ENCODE results near the gene GALNT18.

DNA sequence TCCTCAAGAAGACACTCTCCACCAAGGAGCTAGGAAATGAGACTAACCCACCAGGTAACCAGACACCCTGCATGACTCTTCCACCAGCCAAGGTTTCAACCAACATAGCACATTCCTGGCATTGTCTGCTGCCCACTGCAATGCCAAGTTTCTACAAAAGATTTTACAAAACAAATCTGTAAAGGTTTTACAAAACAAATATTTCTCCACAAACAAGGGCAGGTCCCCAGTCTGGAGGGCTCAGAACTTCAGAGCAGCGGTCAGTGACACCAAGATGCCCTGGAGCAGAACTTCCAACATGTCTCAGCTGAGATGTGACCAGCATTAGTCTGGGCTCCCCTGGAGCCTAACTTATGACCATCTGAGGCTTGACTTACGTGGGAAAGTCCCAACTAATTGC lies 14.0 kb downstream of the GALNT18 start:
- TF ChIP-seq, protein P1, sequence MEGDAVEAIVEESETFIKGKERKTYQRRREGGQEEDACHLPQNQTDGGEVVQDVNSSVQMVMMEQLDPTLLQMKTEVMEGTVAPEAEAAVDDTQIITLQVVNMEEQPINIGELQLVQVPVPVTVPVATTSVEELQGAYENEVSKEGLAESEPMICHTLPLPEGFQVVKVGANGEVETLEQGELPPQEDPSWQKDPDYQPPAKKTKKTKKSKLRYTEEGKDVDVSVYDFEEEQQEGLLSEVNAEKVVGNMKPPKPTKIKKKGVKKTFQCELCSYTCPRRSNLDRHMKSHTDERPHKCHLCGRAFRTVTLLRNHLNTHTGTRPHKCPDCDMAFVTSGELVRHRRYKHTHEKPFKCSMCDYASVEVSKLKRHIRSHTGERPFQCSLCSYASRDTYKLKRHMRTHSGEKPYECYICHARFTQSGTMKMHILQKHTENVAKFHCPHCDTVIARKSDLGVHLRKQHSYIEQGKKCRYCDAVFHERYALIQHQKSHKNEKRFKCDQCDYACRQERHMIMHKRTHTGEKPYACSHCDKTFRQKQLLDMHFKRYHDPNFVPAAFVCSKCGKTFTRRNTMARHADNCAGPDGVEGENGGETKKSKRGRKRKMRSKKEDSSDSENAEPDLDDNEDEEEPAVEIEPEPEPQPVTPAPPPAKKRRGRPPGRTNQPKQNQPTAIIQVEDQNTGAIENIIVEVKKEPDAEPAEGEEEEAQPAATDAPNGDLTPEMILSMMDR (IDR thresholded peaks at IDR 0.05) = no peak
- TF ChIP-seq POLR2A (IDR thresholded peaks at IDR 0.05) = no peak
- no peak for TF ChIP-seq POLR2AphosphoS5 (IDR thresholded peaks at IDR 0.05; ENCODE audit: insufficient read depth in 1 of 2, low read depth in 1 of 2)
